ENCODE measurements around the gene SOX8. TPM values are rescaled to one million over a fixed set of nuclear protein-coding genes. Genes with fewer than 3 reads are reported as not detected.
A peak's percentile ranks its signal among the peaks of the same experiment; 100 is the strongest.

SOX8 gene
- total RNA-seq, 1 donor from 2014 or later, result 1.2 TPM

- H3K27ac Mint-ChIP-seq, result no peak overlapping the region
- H3K4me3 Mint-ChIP-seq (ENCODE audit: low read depth), result no peak overlapping the region
- intact Hi-C loops (cut with micrococcal nuclease), result loop anchor here (5.0 kb wide), 1 partner anchor 32 kb away; no protein-coding TSS in a partner anchor
- H3K9me3 Mint-ChIP-seq, result no peaks in the 10 kb centered on the region
- H3K4me1 Mint-ChIP-seq (ENCODE audit: low read depth), result peaks cover 17% of the 10 kb centered on the region
- no peak for DNase-seq (ENCODE audit: low spot score)
- H3K36me3 Mint-ChIP-seq (ENCODE audit: low read depth), result no peaks in the 10 kb centered on the region
- H3K27me3 Mint-ChIP-seq (ENCODE audit: low read depth), result peaks cover 35% of the 10 kb centered on the region
These were observed 18.1 kb downstream of the SOX8 start for GRCh38 chr16:999677-1000076.

DNA sequence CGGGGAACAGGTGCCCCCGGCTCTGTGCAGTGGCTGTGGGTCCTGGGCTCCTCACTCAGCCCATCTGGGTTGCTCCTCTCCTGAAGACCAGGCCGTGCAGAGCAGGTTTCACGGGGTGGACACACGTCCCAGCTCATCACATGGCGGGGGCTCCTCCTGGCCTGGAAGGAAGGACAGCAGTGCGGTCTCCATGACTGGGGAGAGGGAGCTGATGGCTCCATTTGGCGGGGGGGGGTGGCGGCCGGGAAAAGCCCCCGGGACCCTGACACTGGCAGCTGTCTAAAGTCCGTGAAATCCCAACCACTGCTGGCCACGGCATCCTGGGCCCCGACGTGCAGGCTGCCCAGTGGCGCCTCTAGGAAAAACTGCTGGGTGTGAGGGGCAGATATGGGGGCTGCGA is 19.0 kb downstream of the SOX8 start:
- no peak for DNase-seq (ENCODE audit: low spot score)
- intact Hi-C loops (cut with micrococcal nuclease), result loop anchor here (5.0 kb wide), 1 partner anchor 33 kb away; no protein-coding TSS in a partner anchor
- H3K27me3 Mint-ChIP-seq (ENCODE audit: low read depth), result peaks cover 29% of the 10 kb centered on the region
- no peak overlapping the region for H3K4me3 Mint-ChIP-seq (ENCODE audit: low read depth)
- H3K9me3 Mint-ChIP-seq, result no peaks in the 10 kb centered on the region
- H3K36me3 Mint-ChIP-seq (ENCODE audit: low read depth), result no peaks in the 10 kb centered on the region
- H3K4me1 Mint-ChIP-seq (ENCODE audit: low read depth), result peaks cover 21% of the 10 kb centered on the region
- H3K27ac Mint-ChIP-seq, result no peak overlapping the region

DNA sequence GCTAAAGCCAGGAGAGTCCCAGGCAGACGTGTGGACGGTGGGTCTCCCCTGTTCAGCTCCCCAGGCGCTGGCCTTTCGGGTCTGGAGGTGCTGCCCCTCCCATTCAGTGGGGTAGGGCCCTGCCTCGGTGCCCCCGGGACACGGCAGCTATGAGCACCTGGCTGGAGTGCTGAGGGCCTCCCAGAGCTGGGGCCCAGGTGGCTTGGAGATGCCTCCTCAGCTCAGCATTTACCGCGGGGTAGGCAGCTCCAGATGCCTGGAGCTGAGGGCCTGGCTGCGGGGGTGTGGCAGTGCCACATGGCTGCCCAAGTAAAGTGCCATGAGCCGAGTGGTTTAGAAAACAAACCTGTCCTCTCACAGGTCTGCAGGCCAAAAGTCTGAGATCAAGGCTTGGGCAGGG is 19.5 kb downstream of the SOX8 start:
- Mint-ChIP-seq H3K27ac (no peak overlapping the region), H3K36me3 (ENCODE audit: low read depth) (no peaks in the 10 kb centered on the region), H3K9me3 (no peaks in the 10 kb centered on the region), H3K4me1 (ENCODE audit: low read depth) (peaks cover 26% of the 10 kb centered on the region), H3K27me3 (ENCODE audit: low read depth) (peaks cover 24% of the 10 kb centered on the region), H3K4me3 (ENCODE audit: low read depth) (no peak overlapping the region)
- no peak for DNase-seq (ENCODE audit: low spot score)
- intact Hi-C loops (cut with micrococcal nuclease), result loop anchor here (5.0 kb wide), 1 partner anchor 34 kb away; no protein-coding TSS in a partner anchor

GRCh38 chr16:1002399-1003166 is 21.0 kb downstream of the SOX8 start:
- H3K27ac Mint-ChIP-seq, result peak overlapping the region; percentile 66
- peak overlapping the region; percentile 30 for H3K4me3 Mint-ChIP-seq (ENCODE audit: low read depth)
- H3K9me3 Mint-ChIP-seq, result no peaks in the 10 kb centered on the region
- no peaks in the 10 kb centered on the region for H3K36me3 Mint-ChIP-seq (ENCODE audit: low read depth)
- no peak for DNase-seq (ENCODE audit: low spot score)
- H3K27me3 Mint-ChIP-seq (ENCODE audit: low read depth), result peaks cover 16% of the 10 kb centered on the region
- intact Hi-C loops (cut with micrococcal nuclease), result loop anchor here (5.0 kb wide), 1 partner anchor 35 kb away; no protein-coding TSS in a partner anchor
- H3K4me1 Mint-ChIP-seq (ENCODE audit: low read depth), result peaks cover 24% of the 10 kb centered on the region

- Mint-ChIP-seq H3K36me3 (ENCODE audit: low read depth) (no peaks in the 10 kb centered on the region), H3K9me3 (no peaks in the 10 kb centered on the region), H3K4me1 (ENCODE audit: low read depth) (peaks cover 21% of the 10 kb centered on the region), H3K27ac (peak overlapping the region; percentile 30), H3K4me3 (ENCODE audit: low read depth) (peak overlapping the region; percentile 33), H3K27me3 (ENCODE audit: low read depth) (peaks cover 13% of the 10 kb centered on the region)
- peak; percentile 47 for DNase-seq (ENCODE audit: low spot score)
- intact Hi-C loops (cut with micrococcal nuclease), result loop anchor here (5.0 kb wide), 1 partner anchor 36 kb away; no protein-coding TSS in a partner anchor
These were observed 22.1 kb downstream of the SOX8 start for GRCh38 chr16:1003391-1004347.

DNA sequence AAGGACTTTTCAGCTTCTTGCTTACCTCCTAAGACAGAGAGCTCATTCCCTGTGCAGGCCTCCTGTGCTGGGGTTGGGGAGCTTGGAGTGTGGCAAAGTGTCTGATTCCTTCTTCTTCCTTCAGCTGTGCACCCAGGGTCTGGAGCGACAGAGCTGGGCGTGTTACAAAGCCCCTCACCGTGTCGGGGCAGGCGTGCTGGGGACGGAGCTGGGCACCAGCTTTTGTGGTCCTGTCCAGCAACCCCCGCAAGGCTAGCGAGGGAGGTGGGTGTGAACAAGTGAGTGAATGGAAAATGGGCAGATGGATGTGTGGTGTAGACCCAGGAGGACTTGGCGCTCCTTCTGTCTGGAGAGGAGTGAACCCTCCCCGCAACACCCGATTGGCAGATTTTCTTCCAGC is 23.7 kb downstream of the SOX8 start:
- Mint-ChIP-seq H3K27ac (no peak overlapping the region), H3K9me3 (no peaks in the 10 kb centered on the region), H3K4me1 (ENCODE audit: low read depth) (peaks cover 21% of the 10 kb centered on the region), H3K4me3 (ENCODE audit: low read depth) (no peak overlapping the region), H3K27me3 (ENCODE audit: low read depth) (peaks cover 11% of the 10 kb centered on the region), H3K36me3 (ENCODE audit: low read depth) (no peaks in the 10 kb centered on the region)
- intact Hi-C loops (cut with micrococcal nuclease), result no loop called here
- DNase-seq (ENCODE audit: low spot score), result no peak

DNA sequence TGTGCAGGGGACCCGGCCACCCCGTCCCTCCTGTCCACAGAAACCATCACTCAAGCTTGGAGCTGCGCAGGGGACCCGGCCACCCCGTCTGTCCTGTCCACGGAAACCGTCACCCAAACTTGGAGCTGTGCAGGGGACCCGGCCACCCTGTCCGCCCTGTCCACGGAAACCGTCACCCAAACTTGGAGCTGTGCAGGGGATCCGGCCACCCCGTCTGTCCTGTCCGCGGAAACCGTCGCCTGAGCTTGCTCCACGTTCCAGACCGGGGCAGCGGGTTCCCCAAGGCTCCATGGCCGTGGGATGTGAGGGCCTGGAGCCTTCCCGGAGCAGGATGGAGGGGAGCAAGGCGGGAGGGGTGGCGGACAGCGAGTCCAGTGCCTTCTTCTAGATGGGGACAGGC is 25.2 kb downstream of the SOX8 start:
- H3K4me3 Mint-ChIP-seq (ENCODE audit: low read depth), result no peak overlapping the region
- no peaks in the 10 kb centered on the region for H3K36me3 Mint-ChIP-seq (ENCODE audit: low read depth)
- no peaks in the 10 kb centered on the region for H3K9me3 Mint-ChIP-seq
- no peak for DNase-seq (ENCODE audit: low spot score)
- no peak overlapping the region for H3K27ac Mint-ChIP-seq
- intact Hi-C loops (cut with micrococcal nuclease), result no loop called here
- peaks cover 8% of the 10 kb centered on the region for H3K27me3 Mint-ChIP-seq (ENCODE audit: low read depth)
- H3K4me1 Mint-ChIP-seq (ENCODE audit: low read depth), result peaks cover 21% of the 10 kb centered on the region

GRCh38 chr16:1007284-1007850 is 25.8 kb downstream of the SOX8 start:
- Mint-ChIP-seq H3K27me3 (ENCODE audit: low read depth) (peaks cover 7% of the 10 kb centered on the region), H3K4me3 (ENCODE audit: low read depth) (no peak overlapping the region), H3K9me3 (no peaks in the 10 kb centered on the region), H3K36me3 (ENCODE audit: low read depth) (no peaks in the 10 kb centered on the region), H3K4me1 (ENCODE audit: low read depth) (peaks cover 21% of the 10 kb centered on the region), H3K27ac (no peak overlapping the region)
- intact Hi-C loops (cut with micrococcal nuclease), result no loop called here
- DNase-seq (ENCODE audit: low spot score), result no peak

GRCh38 chr16:1008085-1008484 is 26.5 kb downstream of the SOX8 start:
- Mint-ChIP-seq H3K4me3 (ENCODE audit: low read depth) (no peak overlapping the region), H3K27ac (no peak overlapping the region), H3K9me3 (no peaks in the 10 kb centered on the region), H3K27me3 (ENCODE audit: low read depth) (peaks cover 5% of the 10 kb centered on the region), H3K4me1 (ENCODE audit: low read depth) (peaks cover 16% of the 10 kb centered on the region), H3K36me3 (ENCODE audit: low read depth) (no peaks in the 10 kb centered on the region)
- DNase-seq (ENCODE audit: low spot score), result no peak
- intact Hi-C loops (cut with micrococcal nuclease), result no loop called here

GRCh38 chr16:1009358-1010150 is 28.0 kb downstream of the SOX8 start:
- Mint-ChIP-seq H3K9me3 (no peaks in the 10 kb centered on the region), H3K36me3 (ENCODE audit: low read depth) (no peaks in the 10 kb centered on the region), H3K4me1 (ENCODE audit: low read depth) (peaks cover 11% of the 10 kb centered on the region), H3K27me3 (ENCODE audit: low read depth) (peaks cover 5% of the 10 kb centered on the region), H3K27ac (no peak overlapping the region), H3K4me3 (ENCODE audit: low read depth) (no peak overlapping the region)
- intact Hi-C loops (cut with micrococcal nuclease), result no loop called here
- no peak for DNase-seq (ENCODE audit: low spot score)

GRCh38 chr16:1010251-1010650 is 28.7 kb downstream of the SOX8 start:
- Mint-ChIP-seq H3K4me1 (ENCODE audit: low read depth) (peaks cover 10% of the 10 kb centered on the region), H3K4me3 (ENCODE audit: low read depth) (no peak overlapping the region), H3K36me3 (ENCODE audit: low read depth) (no peaks in the 10 kb centered on the region), H3K27me3 (ENCODE audit: low read depth) (peaks cover 5% of the 10 kb centered on the region), H3K27ac (no peak overlapping the region), H3K9me3 (no peaks in the 10 kb centered on the region)
- no peak for DNase-seq (ENCODE audit: low spot score)
- intact Hi-C loops (cut with micrococcal nuclease), result no loop called here

- peaks cover 5% of the 10 kb centered on the region for H3K27me3 Mint-ChIP-seq (ENCODE audit: low read depth)
- intact Hi-C loops (cut with micrococcal nuclease), result no loop called here
- H3K9me3 Mint-ChIP-seq, result no peaks in the 10 kb centered on the region
- no peak overlapping the region for H3K4me3 Mint-ChIP-seq (ENCODE audit: low read depth)
- H3K36me3 Mint-ChIP-seq (ENCODE audit: low read depth), result no peaks in the 10 kb centered on the region
- H3K27ac Mint-ChIP-seq, result no peak overlapping the region
- peaks cover 4% of the 10 kb centered on the region for H3K4me1 Mint-ChIP-seq (ENCODE audit: low read depth)
- no peak for DNase-seq (ENCODE audit: low spot score)
These were observed 29.2 kb downstream of the SOX8 start for GRCh38 chr16:1010815-1011214.
